Lower leg skin (tissue), 4 donors: Measurements from ENCODE around the gene AGBL1. TPM values are rescaled to one million over a fixed set of nuclear protein-coding genes. Genes with fewer than 3 reads are reported as not detected.

Experiments
- DNase-seq, 2 donors: peaks; one replicate each; pipeline ENCODE4 v3.0.0-alpha.2; 2019; ENCODE audit warnings: low spot score in 2 of 2
- H3K4me3 ChIP-seq: fragments of 200-600 bp; sonication (generic); 2 replicates; pipeline ENCODE4 v1.5.1; 2017; ENCODE audit warnings: mild to moderate bottlenecking, low read depth; ENCODE audit not compliant: poor library complexity, severe bottlenecking
- POLR2A ChIP-seq, 2 donors: fragments of 450-650 bp; IDR thresholded peaks; one replicate each; pipeline ENCODE4 v1.6.1; 2016 to 2017; ENCODE audit warnings: antibody characterized with exemption in 2 of 2, mild to moderate bottlenecking in 1 of 2, moderate library complexity in 1 of 2
- WGBS, 2 donors: methylation state at CpG; one replicate each; pipeline ENCODE4 v1.1.5; 2018; 5-methylcytosine and 5-hydroxymethylcytosine counted together
- intact Hi-C: fragments of 100-400 bp; cut with DNase I; formaldehyde crosslinking; loops from one replicate; pipeline ENCODE4 v1.15.0; 2023; ENCODE audit warnings: low total_unique reads
- total RNA-seq, 4 donors: library from RNA; depleted of rRNA; stranded (reverse); fragments of >200 nt; gene quantifications; one replicate each; pipeline ENCODE4 v1.1.0, GENCODE V29; 2016
- TF ChIP-seq, protein P1 (sequence below), 3 donors: fragments of 450-650 bp; IDR thresholded peaks; one replicate each; pipeline ENCODE4 v1.5.1; 2016; ENCODE audit warnings: antibody characterized with exemption in 3 of 3, mild to moderate bottlenecking in 3 of 3, moderate library complexity in 2 of 3

The AGBL1 gene
- total RNA-seq, 4 donors from 2014 or later: 0.13 to 0.91 TPM; not detected in 2

GRCh38 chr15:86689006-86689405 is 609.3 kb downstream of the AGBL1 start:
- no peak for DNase-seq
- no peak overlapping the region for H3K4me3 ChIP-seq
- no peak for TF ChIP-seq POLR2A (IDR thresholded peaks at IDR 0.05)
- TF ChIP-seq, protein P1, sequence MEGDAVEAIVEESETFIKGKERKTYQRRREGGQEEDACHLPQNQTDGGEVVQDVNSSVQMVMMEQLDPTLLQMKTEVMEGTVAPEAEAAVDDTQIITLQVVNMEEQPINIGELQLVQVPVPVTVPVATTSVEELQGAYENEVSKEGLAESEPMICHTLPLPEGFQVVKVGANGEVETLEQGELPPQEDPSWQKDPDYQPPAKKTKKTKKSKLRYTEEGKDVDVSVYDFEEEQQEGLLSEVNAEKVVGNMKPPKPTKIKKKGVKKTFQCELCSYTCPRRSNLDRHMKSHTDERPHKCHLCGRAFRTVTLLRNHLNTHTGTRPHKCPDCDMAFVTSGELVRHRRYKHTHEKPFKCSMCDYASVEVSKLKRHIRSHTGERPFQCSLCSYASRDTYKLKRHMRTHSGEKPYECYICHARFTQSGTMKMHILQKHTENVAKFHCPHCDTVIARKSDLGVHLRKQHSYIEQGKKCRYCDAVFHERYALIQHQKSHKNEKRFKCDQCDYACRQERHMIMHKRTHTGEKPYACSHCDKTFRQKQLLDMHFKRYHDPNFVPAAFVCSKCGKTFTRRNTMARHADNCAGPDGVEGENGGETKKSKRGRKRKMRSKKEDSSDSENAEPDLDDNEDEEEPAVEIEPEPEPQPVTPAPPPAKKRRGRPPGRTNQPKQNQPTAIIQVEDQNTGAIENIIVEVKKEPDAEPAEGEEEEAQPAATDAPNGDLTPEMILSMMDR (IDR thresholded peaks at IDR 0.05): no peak
- intact Hi-C loops: no loop called here
- WGBS, 2 donors: 76 to 86% methylated on average over 4 of the region's 4 CpGs

DNA sequence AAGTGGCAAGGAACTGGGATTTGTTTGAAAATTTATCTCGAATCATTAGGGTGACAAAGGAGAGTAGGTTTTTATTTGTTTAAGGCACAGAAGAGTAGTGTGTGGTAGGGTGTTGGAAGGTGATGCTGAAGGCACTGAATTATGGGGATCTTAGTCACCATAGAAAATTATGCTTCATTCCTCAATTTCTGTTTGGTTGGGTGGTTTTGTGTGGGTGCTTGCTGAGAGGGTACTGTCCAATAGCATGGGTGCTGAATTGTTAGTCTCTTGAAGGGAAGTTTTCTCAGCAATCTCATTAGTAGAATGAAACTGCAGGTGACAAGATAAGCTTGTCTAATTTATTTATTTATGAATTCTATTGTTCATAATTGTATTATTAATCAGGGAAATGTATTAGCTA is 610.9 kb downstream of the AGBL1 start:
- H3K4me3 ChIP-seq: no peak overlapping the region
- no peak for TF ChIP-seq POLR2A (IDR thresholded peaks at IDR 0.05)
- TF ChIP-seq, protein P1 (IDR thresholded peaks at IDR 0.05): no peak
- WGBS, 2 donors: 80 to 84% methylated on average over 1 of the region's 1 CpG
- intact Hi-C loops: no loop called here
- no peak for DNase-seq

- WGBS, 2 donors: 37 to 47% methylated on average over 2 of the region's 2 CpGs
- no peak for DNase-seq
- TF ChIP-seq POLR2A (IDR thresholded peaks at IDR 0.05): no peak
- TF ChIP-seq, protein P1 (IDR thresholded peaks at IDR 0.05): no peak
- intact Hi-C loops: no loop called here
- H3K4me3 ChIP-seq: no peak overlapping the region
Observed at GRCh38 chr15:86691091-86691663, 611.5 kb downstream of the AGBL1 start.

GRCh38 chr15:86700864-86701610 is 621.4 kb downstream of the AGBL1 start:
- TF ChIP-seq, protein P1 (IDR thresholded peaks at IDR 0.05): no peak
- TF ChIP-seq POLR2A (IDR thresholded peaks at IDR 0.05): no peak
- intact Hi-C loops: no loop called here
- 48 to 49% methylated on average over 3 of the region's 3 CpGs for WGBS, 2 donors
- H3K4me3 ChIP-seq: no peak overlapping the region
- DNase-seq: no peak

DNA sequence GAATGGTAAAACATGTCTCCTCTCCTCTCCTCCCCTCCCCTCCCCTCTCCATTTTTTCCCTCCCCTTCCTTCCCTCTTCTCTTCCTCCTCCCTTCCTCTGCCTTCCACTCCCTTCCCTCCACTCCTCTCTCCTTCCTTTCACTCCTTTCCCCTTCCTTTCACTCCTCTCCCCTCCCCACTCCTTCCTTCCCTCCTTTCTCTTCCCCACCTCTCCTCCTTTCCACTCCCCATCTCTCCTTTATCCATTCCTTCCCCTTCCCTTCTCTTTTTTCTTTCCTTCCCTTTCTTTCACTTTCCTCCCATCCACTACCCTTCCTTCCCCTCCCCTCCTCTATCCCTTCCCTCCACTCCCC is 621.9 kb downstream of the AGBL1 start:
- no peak for DNase-seq
- TF ChIP-seq, protein P1 (IDR thresholded peaks at IDR 0.05): no peak
- no peak for TF ChIP-seq POLR2A (IDR thresholded peaks at IDR 0.05)
- intact Hi-C loops: no loop called here

More for the DNA sequence above, 621.9 kb downstream of the AGBL1 start:
- H3K4me3 ChIP-seq: no peak overlapping the region
